Fibroblast of lung (primary cell): Measurements from ENCODE around the gene POMC.

Source experiments
- CTCF ChIP-seq, 2 donors: IDR thresholded peaks in 1 of 2; conservative IDR thresholded peaks in 1 of 2; 1 replicate in 1 of 2; 2 replicates in 1 of 2; pipeline ENCODE4 v1.5.1; 2011 to 2012; ENCODE audit warnings: low read length in 2 of 2, control low read depth in 1 of 2, inconsistent platforms in 1 of 2, low read depth in 1 of 2, mild to moderate bottlenecking in 1 of 2
- EZH2 ChIP-seq: IDR thresholded peaks from 2 replicates; pipeline ENCODE4 v1.5.1; 2012; ENCODE audit warnings: low read length, control low read depth, mild to moderate bottlenecking; ENCODE audit errors: missing control alignments

- TF ChIP-seq CTCF (conservative IDR thresholded peaks at IDR 0.05 in 1 of 2, IDR thresholded peaks at IDR 0.05 in 1 of 2; ENCODE audit: low read depth in 1 of 2, low read length in 2 of 2) (no peak), EZH2 (no peak)
Measured at GRCh38 chr2:25125976-25126375, 42.4 kb downstream of the POMC start.
